CD14-positive monocyte (primary cell): Measurements from ENCODE around the gene HSD3B7. TPM values are rescaled to one million over a fixed set of nuclear protein-coding genes. Genes with fewer than 3 reads are reported as not detected.

ENCODE experiments used
- DNase-seq, 3 donors: peaks; one replicate each; pipeline ENCODE4 v3.0.0-alpha.2; 2011 to 2022
- H2AFZ ChIP-seq: 2 replicates; pipeline ENCODE4 v1.6.0; 2012; ENCODE audit warnings: mild to moderate bottlenecking, low read depth, low read length, inconsistent platforms; ENCODE audit not compliant: insufficient read depth, poor library complexity, severe bottlenecking
- H3K27ac ChIP-seq, 2 donors: 1 replicate in 1 of 2; 2 replicates in 1 of 2; pipeline ENCODE4 v1.5.1; 2012 to 2013; ENCODE audit warnings: low read length in 2 of 2, control low read depth in 1 of 2, inconsistent platforms in 1 of 2, low read depth in 1 of 2, mild to moderate bottlenecking in 1 of 2
- H3K27me3 ChIP-seq, 2 donors: one replicate each; pipeline versions ENCODE4 v1.6.0 to v1.6.1; 2011 to 2013; ENCODE audit warnings: low read length in 2 of 2; ENCODE audit not compliant: control insufficient read depth in 2 of 2, insufficient read depth in 2 of 2
- H3K36me3 ChIP-seq, 2 donors: replicated peaks in 1 of 2; 1 replicate in 1 of 2; 2 replicates in 1 of 2; pipeline versions ENCODE4 v1.5.1 to v1.6.1; 2012 to 2013; ENCODE audit warnings: low read length in 2 of 2, control low read depth in 1 of 2, inconsistent platforms in 1 of 2, mild to moderate bottlenecking in 1 of 2; ENCODE audit not compliant: insufficient read depth in 2 of 2, control insufficient read depth in 1 of 2
- H3K4me1 ChIP-seq, 2 donors: 1 replicate in 1 of 2; 2 replicates in 1 of 2; pipeline versions ENCODE4 v1.5.1 to v1.6.1; 2012 to 2013; ENCODE audit warnings: low read length in 2 of 2, control low read depth in 1 of 2, inconsistent platforms in 1 of 2, mild to moderate bottlenecking in 1 of 2, moderate library complexity in 1 of 2; ENCODE audit not compliant: insufficient read depth in 2 of 2, control insufficient read depth in 1 of 2
- H3K4me2 ChIP-seq: replicated peaks from 2 replicates; pipeline ENCODE3; 2012; ENCODE audit warnings: low read length, moderate library complexity, mild to moderate bottlenecking; ENCODE audit not compliant: poor library complexity, severe bottlenecking; ENCODE audit errors: extremely low read depth
- H3K4me3 ChIP-seq, 3 experiments: fragments of 200-600 bp in 1 of 3; sonication (generic) in 1 of 3; replicated peaks in 1 of 3; 1 replicate in 2 of 3; 2 replicates in 1 of 3; pipeline ENCODE4 v1.5.1; 2011 to 2013; ENCODE audit warnings: low read length in 3 of 3, mild to moderate bottlenecking in 3 of 3, control low read depth in 2 of 3, low read depth in 2 of 3, inconsistent platforms in 1 of 3, moderate library complexity in 1 of 3
- H3K79me2 ChIP-seq: 2 replicates; pipeline ENCODE4 v1.6.0; 2012; ENCODE audit warnings: mild to moderate bottlenecking, control low read depth, inconsistent platforms, low read length, moderate library complexity; ENCODE audit not compliant: insufficient read depth
- H3K9ac ChIP-seq: 2 replicates; pipeline ENCODE4 v1.6.0; 2017; ENCODE audit warnings: low read length, mild to moderate bottlenecking; ENCODE audit not compliant: insufficient read depth, poor library complexity, severe bottlenecking
- H3K9me3 ChIP-seq, 2 donors: replicated peaks in 1 of 2; 1 replicate in 1 of 2; 2 replicates in 1 of 2; pipeline versions ENCODE4 v1.5.1 to v1.6.1; 2012 to 2013; ENCODE audit warnings: low read length in 2 of 2, control low read depth in 1 of 2; ENCODE audit not compliant: control insufficient read depth in 1 of 2, insufficient read depth in 1 of 2
- H4K20me1 ChIP-seq: 2 replicates; pipeline ENCODE4 v1.6.0; 2012; ENCODE audit warnings: mild to moderate bottlenecking, low read length, control low read depth, moderate library complexity; ENCODE audit not compliant: insufficient read depth
- H3K27ac Mint-ChIP-seq, 7 donors: one replicate each; pipeline ENCODE4 v1.8.0; 2020; ENCODE audit warnings: mild to moderate bottlenecking in 7 of 7, mixed read lengths in 7 of 7, moderate library complexity in 6 of 7, inconsistent platforms in 2 of 7
- H3K27me3 Mint-ChIP-seq, 3 donors: one replicate each; pipeline ENCODE4 v1.8.0; 2021 to 2022; ENCODE audit warnings: low read depth in 3 of 3, mild to moderate bottlenecking in 3 of 3, mixed read lengths in 3 of 3, moderate library complexity in 3 of 3, inconsistent platforms in 1 of 3
- H3K36me3 Mint-ChIP-seq, 2 donors: one replicate each; pipeline ENCODE4 v1.8.0; 2020; ENCODE audit warnings: mixed read lengths in 2 of 2, inconsistent platforms in 1 of 2, mild to moderate bottlenecking in 1 of 2
- H3K4me1 Mint-ChIP-seq: one replicate; pipeline ENCODE4 v1.8.0; 2020; ENCODE audit warnings: mild to moderate bottlenecking, mixed read lengths
- H3K4me3 Mint-ChIP-seq, 2 donors: one replicate each; pipeline ENCODE4 v1.8.0; 2020; ENCODE audit warnings: mild to moderate bottlenecking in 2 of 2, mixed read lengths in 2 of 2, moderate library complexity in 1 of 2
- H3K9me3 Mint-ChIP-seq, 7 donors: one replicate each; pipeline ENCODE4 v1.8.0; 2020 to 2022; ENCODE audit warnings: mixed read lengths in 7 of 7, mild to moderate bottlenecking in 6 of 7, moderate library complexity in 6 of 7, inconsistent platforms in 2 of 7
- WGBS: methylation state at CpG from one replicate; pipeline ENCODE4 v1.1.5; 2013; ENCODE audit warnings: missing lambda C conversion rate; ENCODE audit not compliant: insufficient coverage; 5-methylcytosine and 5-hydroxymethylcytosine counted together
- intact Hi-C, 2 donors: fragments of 100-400 bp; cut with micrococcal nuclease; formaldehyde crosslinking; loops; one replicate each; pipeline versions ENCODE4 v1.15.0 to v1.15.1; 2023
- polyA plus RNA-seq, 3 donors: library from polyadenylated mRNA; depleted of rRNA in 1 of 3; unstranded in 2 of 3; stranded (reverse) in 1 of 3; fragments of 300-500 nt in 2 of 3; fragments of >200 nt in 1 of 3; fragmentation: Illumina TruSeq in 2 of 3; gene quantifications; 1 replicate in 2 of 3; 2 replicates in 1 of 3; pipeline ENCODE4 v1.2.3, GENCODE V29; 2012 to 2021
- TF ChIP-seq, protein P1 (sequence below): fragments of 200-600 bp; IDR thresholded peaks from one replicate; pipeline ENCODE4 v1.8.0; 2022; ENCODE audit warnings: antibody characterized with exemption, mild to moderate bottlenecking

HSD3B7 gene
- polyA plus RNA-seq, 3 donors, result 0.89 to 4.3 (median 2.7) TPM

- H3K27me3 Mint-ChIP-seq, result peaks cover 0 to 2% (median 0%) of the 10 kb centered on the region in 3 donors
- Histone ChIP-seq H3K79me2 (no peaks in the 10 kb centered on the region), H3K27ac (no peak overlapping the region), H3K27me3 (no peaks in the 10 kb centered on the region), H3K9ac (no peak overlapping the region), H3K4me2 (no peak overlapping the region), H4K20me1 (no peaks in the 10 kb centered on the region), H3K9me3 (no peaks in the 10 kb centered on the region), H3K36me3 (peaks cover 41 to 53% of the 10 kb centered on the region in 2 donors), H3K4me3 (no peak overlapping the region), H2AFZ (no peak overlapping the region), H3K4me1 (peaks cover 8 to 15% of the 10 kb centered on the region in 2 donors)
- peak overlapping the region in 5 of 7 donors; percentile 3 to 50 (median 22) for H3K27ac Mint-ChIP-seq
- intact Hi-C loops, result loop anchor here (2.0 to 10.0 kb wide), 4 partner anchors 111 to 881 kb away; partner anchors contain the start of genes PRSS36 (in 1 of the 2) and VKORC1 (in 1 of the 2)
- peaks cover 0 to 3% (median 0%) of the 10 kb centered on the region in 7 donors for H3K9me3 Mint-ChIP-seq
- H3K36me3 Mint-ChIP-seq, result peaks cover 37 to 58% of the 10 kb centered on the region in 2 donors
- peaks cover 4% of the 10 kb centered on the region for H3K4me1 Mint-ChIP-seq
- TF ChIP-seq, protein P1, sequence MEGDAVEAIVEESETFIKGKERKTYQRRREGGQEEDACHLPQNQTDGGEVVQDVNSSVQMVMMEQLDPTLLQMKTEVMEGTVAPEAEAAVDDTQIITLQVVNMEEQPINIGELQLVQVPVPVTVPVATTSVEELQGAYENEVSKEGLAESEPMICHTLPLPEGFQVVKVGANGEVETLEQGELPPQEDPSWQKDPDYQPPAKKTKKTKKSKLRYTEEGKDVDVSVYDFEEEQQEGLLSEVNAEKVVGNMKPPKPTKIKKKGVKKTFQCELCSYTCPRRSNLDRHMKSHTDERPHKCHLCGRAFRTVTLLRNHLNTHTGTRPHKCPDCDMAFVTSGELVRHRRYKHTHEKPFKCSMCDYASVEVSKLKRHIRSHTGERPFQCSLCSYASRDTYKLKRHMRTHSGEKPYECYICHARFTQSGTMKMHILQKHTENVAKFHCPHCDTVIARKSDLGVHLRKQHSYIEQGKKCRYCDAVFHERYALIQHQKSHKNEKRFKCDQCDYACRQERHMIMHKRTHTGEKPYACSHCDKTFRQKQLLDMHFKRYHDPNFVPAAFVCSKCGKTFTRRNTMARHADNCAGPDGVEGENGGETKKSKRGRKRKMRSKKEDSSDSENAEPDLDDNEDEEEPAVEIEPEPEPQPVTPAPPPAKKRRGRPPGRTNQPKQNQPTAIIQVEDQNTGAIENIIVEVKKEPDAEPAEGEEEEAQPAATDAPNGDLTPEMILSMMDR, result no peak
- WGBS, result 76% methylated on average over 9 of the region's 14 CpGs
- no peak overlapping the region for H3K4me3 Mint-ChIP-seq
- no peak for DNase-seq
Observed at GRCh38 chr16:30983898-30984610, 953 bp upstream of the HSD3B7 start.

DNA sequence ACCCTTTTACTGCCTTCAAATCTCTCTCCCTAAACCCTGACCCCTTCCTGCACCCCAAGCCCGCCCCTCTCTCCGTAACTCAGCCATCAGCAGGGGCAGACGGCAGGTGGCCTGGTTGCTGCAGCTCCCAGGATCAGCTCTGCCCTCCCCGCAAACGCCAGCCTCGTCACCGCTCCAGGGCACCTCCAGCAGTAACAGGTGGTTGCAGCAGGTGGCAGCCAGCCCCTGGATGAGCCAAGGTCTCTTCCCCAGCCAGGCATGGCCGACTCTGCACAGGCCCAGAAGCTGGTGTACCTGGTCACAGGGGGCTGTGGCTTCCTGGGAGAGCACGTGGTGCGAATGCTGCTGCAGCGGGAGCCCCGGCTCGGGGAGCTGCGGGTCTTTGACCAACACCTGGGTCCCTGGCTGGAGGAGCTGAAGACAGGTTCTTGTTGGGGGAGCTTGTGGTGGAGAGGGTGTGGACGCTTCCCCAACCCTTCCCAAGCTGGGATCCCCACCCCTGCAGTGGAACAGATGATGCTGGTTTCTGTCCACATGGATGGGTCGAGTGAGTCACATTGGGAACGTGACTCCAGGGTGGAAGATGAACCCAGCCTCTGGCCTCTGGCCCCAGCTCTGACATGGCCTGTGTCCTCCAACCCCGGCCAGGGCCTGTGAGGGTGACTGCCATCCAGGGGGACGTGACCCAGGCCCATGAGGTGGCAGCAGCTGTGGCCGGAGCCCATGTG, 558 bp downstream of the HSD3B7 start:
- H4K20me1 ChIP-seq, result no peaks in the 10 kb centered on the region
- H2AFZ ChIP-seq, result peak overlapping the region; percentile 66
- peaks cover 8 to 19% of the 10 kb centered on the region in 2 donors for H3K4me1 ChIP-seq
- peak overlapping the region in 2 of 7 donors; percentile 43 to 58 for H3K27ac Mint-ChIP-seq
- H3K27me3 ChIP-seq, result no peaks in the 10 kb centered on the region
- peaks cover 33 to 39% of the 10 kb centered on the region in 2 donors for H3K36me3 ChIP-seq
- H3K9me3 ChIP-seq, result no peaks in the 10 kb centered on the region
- peaks cover 31 to 46% of the 10 kb centered on the region in 2 donors for H3K36me3 Mint-ChIP-seq
- H3K27me3 Mint-ChIP-seq, result peaks cover 0 to 2% (median 0%) of the 10 kb centered on the region in 3 donors
- H3K27ac ChIP-seq, result no peak overlapping the region
- TF ChIP-seq, protein P1, result no peak
- no peak overlapping the region for H3K9ac ChIP-seq
- WGBS, result 82% methylated on average over 17 of the region's 20 CpGs
- intact Hi-C loops, result loop anchor here (1.0 to 10.0 kb wide), 6 partner anchors 109 to 879 kb away; partner anchors contain the start of genes ZNF843 (in 2 of the 2), PRSS36 (in 1 of the 2) and VKORC1 (in 1 of the 2)
- H3K4me3 Mint-ChIP-seq, result peak overlapping the region in 1 of 2 donors; percentile 57
- peak overlapping the region; percentile 53 for H3K4me2 ChIP-seq
- H3K9me3 Mint-ChIP-seq, result peaks cover 0 to 3% (median 0%) of the 10 kb centered on the region in 7 donors
- no peaks in the 10 kb centered on the region for H3K79me2 ChIP-seq
- no peak for DNase-seq
- peaks cover 4% of the 10 kb centered on the region for H3K4me1 Mint-ChIP-seq
- H3K4me3 ChIP-seq, result peak overlapping the region in 1 of 3 experiments; percentile 38
